Measurements from ENCODE around the gene HMGXB3.

The HMGXB3 gene

DNA sequence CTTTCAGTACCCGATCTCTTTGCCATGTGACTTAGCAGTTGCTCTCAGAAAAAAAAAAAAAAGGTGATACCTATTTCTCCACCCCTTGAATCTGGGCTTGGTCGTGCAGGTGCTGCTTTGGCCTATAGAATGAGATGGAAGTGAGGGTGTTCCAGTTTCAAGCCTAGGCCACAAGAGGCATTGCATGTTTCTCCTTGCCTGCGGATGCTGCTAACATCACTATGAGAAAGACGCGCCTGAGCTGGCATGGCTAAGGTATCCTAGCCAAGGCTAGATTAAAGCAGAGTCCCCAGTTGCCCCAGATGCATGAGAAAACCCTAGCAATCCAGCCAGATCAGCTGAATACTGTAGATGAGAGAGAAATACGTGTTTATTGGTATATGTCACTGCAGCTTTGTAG lies 100.5 kb downstream of the HMGXB3 start:
- DNase-seq = no peak
